Pancreas (tissue), 10 donors: ENCODE data around the gene LCP1. TPM values are rescaled to one million over a fixed set of nuclear protein-coding genes. Genes with fewer than 3 reads are reported as not detected.

Experiments
- ATAC-seq, 4 donors: fragments of 200-7000 bp; cut with Tn5 transposase; one replicate each; pipeline versions ENCODE4 v1.8.0 to v1.9.1; 2020; ENCODE audit warnings: mild to moderate bottlenecking in 4 of 4, moderate library complexity in 4 of 4
- DNase-seq, 6 donors: peaks; one replicate each; pipeline ENCODE4 v3.0.0-alpha.2; 2020
- FAIRE-seq: peaks from 2 replicates; lab custom pipeline; 2012; peaks lifted over from hg19 to GRCh38; lab: Jason Lieb, UNC
- H3K27ac ChIP-seq, 4 donors: fragments of 200-600 bp; sonication (generic); 1 replicate in 3 of 4; 2 replicates in 1 of 4; pipeline versions ENCODE4 v1.5.0 to v1.8.0; 2020
- H3K27me3 ChIP-seq, 4 donors: fragments of 200-600 bp; one replicate each; pipeline ENCODE4 v1.8.0; 2021
- H3K36me3 ChIP-seq, 3 donors: fragments of 200-600 bp; sonication (generic) in 1 of 3; one replicate each; pipeline versions ENCODE4 v1.5.0 to v1.8.0; 2020 to 2021
- H3K4me1 ChIP-seq, 3 donors: fragments of 200-600 bp; one replicate each; pipeline ENCODE4 v1.8.0; 2021
- H3K4me3 ChIP-seq, 4 donors: fragments of 200-600 bp; sonication (generic) in 2 of 4; one replicate each; pipeline versions ENCODE4 v1.5.0 to v1.8.0; 2020 to 2021
- H3K9me3 ChIP-seq, 4 donors: fragments of 200-600 bp; one replicate each; pipeline ENCODE4 v1.8.0; 2021
- WGBS, 2 donors: extraction: QIAGEN DNeasy Blood & Tissue Kit; methylation state at CpG; one replicate each; pipeline ENCODE4 v1.1.7; 2013; 5-methylcytosine and 5-hydroxymethylcytosine counted together
- intact Hi-C, 3 donors: fragments of 100-400 bp; cut with DNase I; formaldehyde crosslinking; loops; one replicate each; pipeline versions ENCODE4 v1.11.1 to v1.14.2; 2022
- polyA plus RNA-seq, 2 donors: library from polyadenylated mRNA; stranded (reverse); fragments of 200-250 nt; gene quantifications; one replicate each; pipeline ENCODE4 v1.2.3, GENCODE V29; 2013
- total RNA-seq, 6 donors: library from RNA; stranded (reverse); fragmentation: NEBNext Ultra II Directional in 4 of 6; extraction: Animal tissue kit (Norgen Biotek cat#: 25700) in 4 of 6; gene quantifications; one replicate each; pipeline versions ENCODE4 v1.2.1 to v1.2.4, GENCODE V29; 2021 to 2023
- TF ChIP-seq, protein P1 (sequence below), 4 donors: fragments of 200-600 bp; sonication (generic) in 3 of 4; IDR thresholded peaks; one replicate each; pipeline versions ENCODE4 v1.5.0 to v1.8.0; 2021; ENCODE audit warnings: antibody characterized with exemption in 4 of 4
- donor health status: healthy with polysubstance abuse.
- donor health status: DM: no; HTN: no; CAD: no; lungs with moderate emphysema.
- donor health status: DM: no; HTN: no; CAD: no.
- donor health status: control.
- donor health status: control.
- donor health status: Bipolar disorder and iron deficiency.
- donor health status: DM: yes; HTN: yes; CAD: no.
- donor health status: DM: no; HTN: no; CAD: no.
- donor health status: DM: no; HTN: no; CAD: no.
- donor health status: DM: yes; HTN: yes; CAD: no.

Gene LCP1
- total and polyA plus RNA-seq, 8 donors = 2.0 to 38.3 (median 5.2) TPM

DNA sequence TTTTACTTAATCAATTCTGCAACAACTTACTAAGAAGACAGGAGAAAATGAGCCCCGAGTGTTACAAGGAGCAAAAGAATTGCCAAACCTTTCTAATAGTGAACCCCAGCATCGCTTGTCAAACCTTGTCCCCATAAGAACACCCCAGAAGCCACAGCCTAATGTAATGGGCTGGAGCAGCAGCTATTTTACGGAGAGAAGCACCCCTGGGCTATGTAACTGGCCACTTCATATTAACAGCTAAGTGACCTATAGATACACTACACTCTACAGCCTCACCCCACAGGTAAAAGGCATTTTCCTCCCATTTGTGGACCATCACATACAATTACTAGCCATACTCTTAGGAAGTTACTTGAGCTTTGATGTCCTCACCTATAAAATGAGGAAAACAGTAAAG is 49.9 kb downstream of the LCP1 start:
- FAIRE-seq (no peak), ATAC-seq (no peak), DNase-seq (no peak)
- Histone ChIP-seq H3K4me1 (peaks cover 3 to 27% (median 14%) of the 10 kb centered on the region in 3 donors), H3K27me3 (no peaks in the 10 kb centered on the region), H3K27ac (no peak overlapping the region), H3K36me3 (no peaks in the 10 kb centered on the region), H3K4me3 (no peak overlapping the region), H3K9me3 (no peaks in the 10 kb centered on the region)
- WGBS, 2 donors = 94 to 97% methylated on average over 3 of the region's 3 CpGs
- TF ChIP-seq, protein P1, sequence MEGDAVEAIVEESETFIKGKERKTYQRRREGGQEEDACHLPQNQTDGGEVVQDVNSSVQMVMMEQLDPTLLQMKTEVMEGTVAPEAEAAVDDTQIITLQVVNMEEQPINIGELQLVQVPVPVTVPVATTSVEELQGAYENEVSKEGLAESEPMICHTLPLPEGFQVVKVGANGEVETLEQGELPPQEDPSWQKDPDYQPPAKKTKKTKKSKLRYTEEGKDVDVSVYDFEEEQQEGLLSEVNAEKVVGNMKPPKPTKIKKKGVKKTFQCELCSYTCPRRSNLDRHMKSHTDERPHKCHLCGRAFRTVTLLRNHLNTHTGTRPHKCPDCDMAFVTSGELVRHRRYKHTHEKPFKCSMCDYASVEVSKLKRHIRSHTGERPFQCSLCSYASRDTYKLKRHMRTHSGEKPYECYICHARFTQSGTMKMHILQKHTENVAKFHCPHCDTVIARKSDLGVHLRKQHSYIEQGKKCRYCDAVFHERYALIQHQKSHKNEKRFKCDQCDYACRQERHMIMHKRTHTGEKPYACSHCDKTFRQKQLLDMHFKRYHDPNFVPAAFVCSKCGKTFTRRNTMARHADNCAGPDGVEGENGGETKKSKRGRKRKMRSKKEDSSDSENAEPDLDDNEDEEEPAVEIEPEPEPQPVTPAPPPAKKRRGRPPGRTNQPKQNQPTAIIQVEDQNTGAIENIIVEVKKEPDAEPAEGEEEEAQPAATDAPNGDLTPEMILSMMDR (IDR thresholded peaks at IDR 0.05) = no peak
- intact Hi-C loops = no loop called here

DNA sequence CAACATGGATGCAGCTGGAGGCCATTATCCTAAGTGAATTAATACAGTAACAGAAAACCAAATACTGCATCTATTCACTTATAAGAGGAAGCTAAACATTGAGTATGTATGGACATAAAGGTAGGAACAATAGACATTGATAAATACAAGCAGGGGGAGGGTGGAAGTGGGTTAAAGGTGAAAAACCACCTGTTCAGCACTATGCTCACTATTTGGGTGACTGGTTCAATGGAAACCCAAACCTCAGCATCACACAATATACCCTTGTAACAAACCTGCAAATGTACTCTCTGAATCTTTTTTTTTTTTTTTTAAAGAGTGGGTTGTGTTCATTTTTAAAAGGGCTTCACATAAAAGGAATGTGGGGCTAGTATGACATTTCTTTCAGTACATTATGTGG is 50.3 kb downstream of the LCP1 start:
- FAIRE-seq = no peak
- TF ChIP-seq, protein P1 (IDR thresholded peaks at IDR 0.05) = no peak
- Histone ChIP-seq H3K4me3 (no peak overlapping the region), H3K9me3 (no peaks in the 10 kb centered on the region), H3K4me1 (peaks cover 3 to 27% (median 14%) of the 10 kb centered on the region in 3 donors), H3K27me3 (no peaks in the 10 kb centered on the region), H3K36me3 (no peaks in the 10 kb centered on the region), H3K27ac (no peak overlapping the region)
- DNase-seq = no peak
- intact Hi-C loops = no loop called here
- no peak for ATAC-seq

DNA sequence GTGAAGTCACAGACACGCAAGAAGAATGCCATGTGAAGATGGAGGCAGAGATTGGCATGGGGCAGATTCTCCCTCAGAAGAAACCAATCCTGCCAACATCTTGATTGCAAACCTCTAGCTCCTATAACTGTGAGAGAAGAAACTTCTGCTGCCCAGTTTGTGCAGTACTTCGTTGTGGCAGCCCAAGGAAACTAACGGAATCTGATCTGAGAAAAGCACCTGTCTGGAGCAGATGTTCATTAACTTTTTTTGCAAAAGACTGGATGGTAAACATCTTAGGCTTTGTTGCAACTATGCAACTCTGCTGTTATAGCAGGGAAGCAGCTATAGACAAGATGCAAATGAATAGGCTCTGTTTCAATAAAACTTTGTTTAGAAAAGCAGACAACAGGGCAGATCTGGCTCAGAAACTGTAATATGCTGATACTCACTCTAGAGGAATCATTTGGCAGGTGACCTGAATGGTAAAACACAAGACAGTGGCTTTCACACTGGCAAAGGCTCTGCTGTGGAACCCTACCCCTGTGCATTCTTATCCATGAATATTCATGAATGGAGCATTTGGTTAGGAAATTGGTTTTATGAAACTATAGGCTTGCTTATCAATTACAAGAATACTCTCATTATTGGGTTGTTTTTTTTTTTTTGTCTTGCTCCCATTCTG is 51.9 kb downstream of the LCP1 start:
- peaks cover 0 to 20% (median 9%) of the 10 kb centered on the region in 3 donors for H3K4me1 ChIP-seq
- H3K9me3 ChIP-seq = no peaks in the 10 kb centered on the region
- FAIRE-seq = no peak
- peak in 2 of 6 donors; percentile 20 to 24 for DNase-seq
- no peaks in the 10 kb centered on the region for H3K36me3 ChIP-seq
- no peak overlapping the region for H3K27ac ChIP-seq
- ATAC-seq = peak; percentile 44 to 73 (median 63)
- 37 to 47% methylated on average over 3 of the region's 3 CpGs for WGBS, 2 donors
- TF ChIP-seq, protein P1 (IDR thresholded peaks at IDR 0.05) = no peak
- no peak overlapping the region for H3K4me3 ChIP-seq
- no peaks in the 10 kb centered on the region for H3K27me3 ChIP-seq
- intact Hi-C loops = no loop called here

DNA sequence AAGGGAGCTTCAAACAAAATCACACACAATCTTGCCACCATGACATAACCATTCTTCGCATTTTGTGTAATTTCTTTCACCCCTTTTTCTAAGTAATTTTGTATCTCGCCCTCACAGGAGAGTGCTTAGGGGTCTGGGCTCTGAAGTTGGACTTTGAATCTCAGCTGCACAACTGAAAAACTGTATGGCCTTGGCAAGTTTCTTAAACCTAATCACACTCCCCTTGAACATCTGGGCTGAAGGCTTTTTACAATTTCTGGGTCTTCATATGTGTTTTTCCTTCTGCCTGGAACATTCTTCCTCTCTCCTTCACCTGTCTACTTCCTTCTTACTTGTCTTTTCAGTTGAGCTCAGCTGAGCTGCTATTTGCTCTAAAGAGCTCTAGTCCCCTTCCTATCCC is 52.9 kb downstream of the LCP1 start:
- Histone ChIP-seq H3K27me3 (no peaks in the 10 kb centered on the region), H3K36me3 (no peaks in the 10 kb centered on the region), H3K9me3 (no peaks in the 10 kb centered on the region), H3K4me1 (peaks cover 0 to 12% (median 4%) of the 10 kb centered on the region in 3 donors), H3K27ac (no peak overlapping the region), H3K4me3 (no peak overlapping the region)
- intact Hi-C loops = no loop called here
- DNase-seq = no peak
- no peak for FAIRE-seq
- ATAC-seq = no peak
- WGBS, 2 donors = 87 to 97% methylated on average over 2 of the region's 2 CpGs
- TF ChIP-seq, protein P1 (IDR thresholded peaks at IDR 0.05) = no peak

DNA sequence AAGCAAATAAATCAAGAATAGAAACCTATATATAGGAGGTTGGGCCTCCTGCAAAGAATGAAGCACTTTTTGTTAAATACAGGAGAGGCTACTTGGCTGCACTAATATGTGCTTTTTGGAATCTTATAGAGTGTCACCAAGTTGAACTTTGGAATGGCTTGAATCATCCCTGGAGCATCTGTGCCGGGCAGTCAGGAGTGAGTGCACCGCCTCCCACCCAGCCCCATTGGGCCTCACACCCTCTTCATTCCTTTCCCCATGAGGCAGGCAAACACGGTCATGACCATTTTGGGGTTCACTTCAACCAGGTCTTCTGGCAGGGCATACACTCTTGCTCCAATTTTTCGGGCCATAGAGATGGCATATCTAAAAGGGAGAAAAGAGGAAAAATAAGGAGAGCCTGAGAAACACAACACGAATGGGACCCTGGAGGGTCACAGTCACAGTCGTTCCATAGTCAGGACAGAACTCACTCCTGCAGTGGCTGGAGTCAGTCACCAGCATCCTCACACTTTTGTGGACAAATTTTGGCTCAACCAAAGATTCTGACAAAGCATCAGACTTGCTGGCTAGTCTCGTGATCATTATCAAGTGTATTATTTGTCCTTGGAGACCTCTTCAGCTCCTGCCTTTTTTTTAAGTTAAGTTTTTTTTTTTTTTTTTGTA is 54.5 kb downstream of the LCP1 start:
- FAIRE-seq (no peak), DNase-seq (no peak), ATAC-seq (no peak)
- Histone ChIP-seq H3K27me3 (no peaks in the 10 kb centered on the region), H3K9me3 (no peaks in the 10 kb centered on the region), H3K27ac (no peak overlapping the region), H3K36me3 (no peaks in the 10 kb centered on the region), H3K4me1 (peaks cover 0 to 11% (median 4%) of the 10 kb centered on the region in 3 donors), H3K4me3 (no peak overlapping the region)
- WGBS, 2 donors = 78 to 87% methylated on average over 7 of the region's 7 CpGs
- TF ChIP-seq, protein P1 (IDR thresholded peaks at IDR 0.05) = no peak
- intact Hi-C loops = no loop called here
